HepG2 (cell line): Measurements from ENCODE around the gene PTPN5. TPM values are rescaled to one million over a fixed set of nuclear protein-coding genes. Genes with fewer than 3 reads are reported as not detected.
A peak's percentile ranks its signal among the peaks of the same experiment; 100 is the strongest.

Source experiments
- ATAC-seq: fragments of 200-7000 bp; cut with Tn5 transposase; 3 replicates; pipeline ENCODE4 v1.9.1; 2020; ENCODE audit warnings: mild to moderate bottlenecking, moderate library complexity
- BruUV-seq: library from RNA; stranded (reverse); fragments of 400-500 nt; replicated peaks from 2 replicates; lab custom pipeline; 2021; lab: Mats Ljungman, UMichigan
- CTCF ChIA-PET: fragments of 300-600 bp; formaldehyde crosslinking; extraction: SDS; loops from one replicate; lab custom pipeline; 2021; ENCODE audit warnings: low total read pairs, inconsistent platforms, low intra/inter-chr PET ratio; lab: Yijun Ruan, JAX
- POLR2A ChIA-PET: fragments of 350-600 bp; sonication (Branson Sonifier 250); formaldehyde crosslinking; loops from one replicate; lab custom pipeline; 2020; ENCODE audit warnings: antibody characterized with exemption, inconsistent platforms; lab: Yijun Ruan, JAX
- DNase-seq: peaks from one replicate; pipeline ENCODE4 v3.0.0-alpha.2; 2015; ENCODE audit warnings: low spot score
- FAIRE-seq: peaks from 3 replicates; lab custom pipeline; 2011; peaks lifted over from hg19 to GRCh38; lab: Jason Lieb, UNC
- H2AFZ ChIP-seq: one replicate; pipeline ENCODE4 v1.6.1; 2011; ENCODE audit warnings: low read length, inconsistent platforms
- H3K27ac ChIP-seq: fragments of 300-600 bp; 3 replicates; pipeline ENCODE4 v1.8.0; 2011; ENCODE audit warnings: mixed run types, mild to moderate bottlenecking, mixed read lengths, low read length, inconsistent platforms; ENCODE audit not compliant: insufficient read depth; ENCODE audit errors: extremely low read length
- H3K27me3 ChIP-seq, 2 experiments: fragments of 200-600 bp in 1 of 2; 2 replicates in 1 of 2; 3 replicates in 1 of 2; pipeline versions ENCODE4 v1.6.0 to v1.8.0; 2011; ENCODE audit warnings: low read length in 2 of 2, mild to moderate bottlenecking in 2 of 2, moderate library complexity in 2 of 2, inconsistent platforms in 1 of 2; ENCODE audit not compliant: insufficient read depth in 2 of 2, control insufficient read depth in 1 of 2
- H3K36me3 ChIP-seq, 2 experiments: fragments of 200-600 bp in 1 of 2; replicated peaks in 1 of 2; 2 replicates in 1 of 2; 3 replicates in 1 of 2; pipeline versions ENCODE4 v1.5.1 to v1.8.0; 2011; ENCODE audit warnings: low read length in 2 of 2, inconsistent platforms in 1 of 2; ENCODE audit not compliant: insufficient read depth in 2 of 2, control insufficient read depth in 1 of 2
- H3K4me1 ChIP-seq: 2 replicates; pipeline ENCODE4 v1.5.1; 2012; ENCODE audit warnings: low read length, inconsistent platforms; ENCODE audit not compliant: insufficient read depth
- H3K4me2 ChIP-seq: 2 replicates; pipeline ENCODE4 v1.6.0; 2011; ENCODE audit warnings: low read depth, low read length, inconsistent platforms
- H3K4me3 ChIP-seq, 3 experiments: fragments of 200-600 bp in 1 of 3; sonication (generic), shearing (Covaris generic) in 1 of 3; replicated peaks in 1 of 3; 2 replicates each; pipeline ENCODE4 v1.5.1; 2011 to 2016; ENCODE audit warnings: low read length in 3 of 3, inconsistent platforms in 2 of 3, low read depth in 2 of 3, mild to moderate bottlenecking in 2 of 3, control low read depth in 1 of 3, mixed read lengths in 1 of 3; ENCODE audit not compliant: insufficient read depth in 1 of 3
- H3K79me2 ChIP-seq: one replicate; pipeline ENCODE4 v1.6.1; 2011; ENCODE audit warnings: low read length, inconsistent platforms; ENCODE audit not compliant: insufficient read depth
- H3K9ac ChIP-seq: 2 replicates; pipeline ENCODE4 v1.6.0; 2011; ENCODE audit warnings: mild to moderate bottlenecking, low read depth, low read length, inconsistent platforms; ENCODE audit not compliant: insufficient read depth
- H3K9me3 ChIP-seq: 2 replicates; pipeline ENCODE4 v1.5.1; 2012; ENCODE audit warnings: mild to moderate bottlenecking, low read length
- H4K20me1 ChIP-seq: 2 replicates; pipeline ENCODE4 v1.6.0; 2011; ENCODE audit warnings: inconsistent platforms, mild to moderate bottlenecking, low read length, moderate library complexity; ENCODE audit not compliant: insufficient read depth
- CEBPB ChIP-seq: IDR thresholded peaks from 2 replicates; pipeline ENCODE4 v1.6.1; 2011; ENCODE audit warnings: low read depth, low read length, improper control_type of control experiment, borderline replicate concordance
- CEBPG ChIP-seq: IDR thresholded peaks from 2 replicates; pipeline ENCODE4 v1.6.1; 2016
- JARID2 ChIP-seq: sonication (generic); formaldehyde crosslinking; IDR thresholded peaks from 2 replicates; pipeline ENCODE4 v1.8.1; 2023; ENCODE audit warnings: missing genetic modification reagents, inconsistent platforms; ENCODE audit not compliant: insufficient replicate concordance
- ZNF567 ChIP-seq: sonication (generic); formaldehyde crosslinking; IDR thresholded peaks from 2 replicates; pipeline ENCODE4 v1.8.1; 2023; ENCODE audit warnings: mild to moderate bottlenecking, missing genetic modification reagents, borderline replicate concordance
- WGBS: methylation state at CpG from one replicate; pipeline ENCODE4 v1.1.6; 2017; ENCODE audit warnings: low lambda C conversion rate; 5-methylcytosine and 5-hydroxymethylcytosine counted together
- in situ Hi-C: cut with HindIII; loops from 2 replicates; pipeline ENCODE4 v1.10.0; 2017; ENCODE audit warnings: low pct_unique_long_range_greater_than_20kb; ENCODE audit not compliant: extremely low pct_ligation_motif_present
- intact Hi-C: fragments of 100-400 bp; cut with micrococcal nuclease; formaldehyde crosslinking; loops from one replicate; pipeline ENCODE4 v1.10.0; 2022; ENCODE audit not compliant: unreplicated experiment
- polyA plus RNA-seq, 8 experiments: library from polyadenylated mRNA; depleted of rRNA in 3 of 8; stranded (reverse) in 7 of 8; unstranded in 1 of 8; fragments of >200 nt; fragmentation: Illumina TruSeq in 4 of 8; extraction: Trizol in 4 of 8; gene quantifications; 2 replicates each; pipeline versions ENCODE4 v1.2.1 to v1.2.3, GENCODE V29; 2011 to 2016; ENCODE audit warnings: low read depth in 4 of 8, missing spikeins in 1 of 8, mixed read lengths in 1 of 8; ENCODE audit not compliant: insufficient read depth in 1 of 8
- total RNA-seq, 5 experiments: library from RNA; depleted of rRNA; stranded (reverse); fragments of >200 nt; fragmentation: Illumina TruSeq; extraction: Trizol; gene quantifications; 2 replicates each; pipeline ENCODE4 v1.2.3, GENCODE V29; 2016; ENCODE audit warnings: low read depth in 1 of 5
- TF ChIP-seq, protein P1 (sequence below): IDR thresholded peaks from 2 replicates; pipeline ENCODE4 v1.6.1; 2016; ENCODE audit warnings: low read depth, missing genetic modification reagents, missing compliant biosample characterization
- TF ChIP-seq, protein P2 (sequence below): sonication (generic); formaldehyde crosslinking; IDR thresholded peaks from 2 replicates; pipeline ENCODE4 v1.9.0; 2021; ENCODE audit warnings: missing genetic modification reagents, mild to moderate bottlenecking, borderline replicate concordance

PTPN5 gene
- total and polyA plus RNA-seq, 2 of the 13 experiments (the other 11 are each of a cell fraction or from before 2014, with no cell fraction given), result not detected

DNA sequence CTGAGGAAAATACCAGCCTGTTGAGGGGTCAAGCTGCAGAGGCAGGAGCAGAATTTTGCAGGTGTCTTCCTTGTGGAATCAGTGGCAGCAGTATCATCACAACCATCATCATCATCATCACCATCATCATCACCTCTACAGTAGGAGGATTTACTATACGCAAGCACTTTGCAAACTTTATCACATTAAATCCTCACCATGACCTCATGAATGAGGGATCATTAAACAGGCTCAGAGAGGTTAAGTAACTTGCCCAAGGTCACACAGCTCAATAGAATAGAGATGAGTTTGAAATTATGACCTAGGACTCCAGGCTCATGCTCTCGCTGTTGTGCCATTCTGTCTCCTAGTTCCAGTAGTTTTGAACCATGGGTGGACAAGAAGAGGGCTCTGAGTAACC is 25.6 kb downstream of the PTPN5 start (continued):
- TF ChIP-seq, protein P1, sequence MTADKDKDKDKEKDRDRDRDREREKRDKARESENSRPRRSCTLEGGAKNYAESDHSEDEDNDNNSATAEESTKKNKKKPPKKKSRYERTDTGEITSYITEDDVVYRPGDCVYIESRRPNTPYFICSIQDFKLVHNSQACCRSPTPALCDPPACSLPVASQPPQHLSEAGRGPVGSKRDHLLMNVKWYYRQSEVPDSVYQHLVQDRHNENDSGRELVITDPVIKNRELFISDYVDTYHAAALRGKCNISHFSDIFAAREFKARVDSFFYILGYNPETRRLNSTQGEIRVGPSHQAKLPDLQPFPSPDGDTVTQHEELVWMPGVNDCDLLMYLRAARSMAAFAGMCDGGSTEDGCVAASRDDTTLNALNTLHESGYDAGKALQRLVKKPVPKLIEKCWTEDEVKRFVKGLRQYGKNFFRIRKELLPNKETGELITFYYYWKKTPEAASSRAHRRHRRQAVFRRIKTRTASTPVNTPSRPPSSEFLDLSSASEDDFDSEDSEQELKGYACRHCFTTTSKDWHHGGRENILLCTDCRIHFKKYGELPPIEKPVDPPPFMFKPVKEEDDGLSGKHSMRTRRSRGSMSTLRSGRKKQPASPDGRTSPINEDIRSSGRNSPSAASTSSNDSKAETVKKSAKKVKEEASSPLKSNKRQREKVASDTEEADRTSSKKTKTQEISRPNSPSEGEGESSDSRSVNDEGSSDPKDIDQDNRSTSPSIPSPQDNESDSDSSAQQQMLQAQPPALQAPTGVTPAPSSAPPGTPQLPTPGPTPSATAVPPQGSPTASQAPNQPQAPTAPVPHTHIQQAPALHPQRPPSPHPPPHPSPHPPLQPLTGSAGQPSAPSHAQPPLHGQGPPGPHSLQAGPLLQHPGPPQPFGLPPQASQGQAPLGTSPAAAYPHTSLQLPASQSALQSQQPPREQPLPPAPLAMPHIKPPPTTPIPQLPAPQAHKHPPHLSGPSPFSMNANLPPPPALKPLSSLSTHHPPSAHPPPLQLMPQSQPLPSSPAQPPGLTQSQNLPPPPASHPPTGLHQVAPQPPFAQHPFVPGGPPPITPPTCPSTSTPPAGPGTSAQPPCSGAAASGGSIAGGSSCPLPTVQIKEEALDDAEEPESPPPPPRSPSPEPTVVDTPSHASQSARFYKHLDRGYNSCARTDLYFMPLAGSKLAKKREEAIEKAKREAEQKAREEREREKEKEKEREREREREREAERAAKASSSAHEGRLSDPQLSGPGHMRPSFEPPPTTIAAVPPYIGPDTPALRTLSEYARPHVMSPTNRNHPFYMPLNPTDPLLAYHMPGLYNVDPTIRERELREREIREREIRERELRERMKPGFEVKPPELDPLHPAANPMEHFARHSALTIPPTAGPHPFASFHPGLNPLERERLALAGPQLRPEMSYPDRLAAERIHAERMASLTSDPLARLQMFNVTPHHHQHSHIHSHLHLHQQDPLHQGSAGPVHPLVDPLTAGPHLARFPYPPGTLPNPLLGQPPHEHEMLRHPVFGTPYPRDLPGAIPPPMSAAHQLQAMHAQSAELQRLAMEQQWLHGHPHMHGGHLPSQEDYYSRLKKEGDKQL, result no peak

DNA sequence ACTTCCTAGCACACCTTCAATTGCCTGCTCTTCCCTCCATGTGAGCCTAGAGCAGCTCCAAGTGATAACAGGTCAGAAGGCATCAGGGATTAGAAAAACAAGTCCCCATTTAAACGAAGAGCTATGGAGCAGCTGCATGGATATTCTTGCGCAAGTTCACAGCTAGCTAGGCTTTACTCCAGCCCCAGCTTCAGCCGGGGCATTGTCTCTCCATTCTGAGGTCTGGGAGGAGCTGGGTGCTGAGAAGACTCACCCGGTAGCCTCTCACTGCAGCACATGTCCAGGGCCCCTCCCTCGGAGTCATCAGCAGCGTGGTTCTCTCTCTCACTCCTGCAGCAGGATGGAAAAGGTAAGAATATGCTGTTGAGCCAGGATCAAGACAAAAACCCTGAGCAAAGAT is 26.0 kb downstream of the PTPN5 start:
- POLR2A ChIA-PET, result no interaction called here
- no peak for DNase-seq
- Histone ChIP-seq H3K36me3 (no peaks in the 10 kb centered on the region), H3K4me3 (no peak overlapping the region), H3K9ac (no peak overlapping the region), H3K27me3 (peaks cover 0 to 3% of the 10 kb centered on the region in 2 experiments; a peak in 1 of 5 replicates), H3K27ac (no peak overlapping the region), H3K9me3 (no peaks in the 10 kb centered on the region), H3K79me2 (no peaks in the 10 kb centered on the region), H3K4me1 (peaks cover 15% of the 10 kb centered on the region), H2AFZ (no peak overlapping the region), H3K4me2 (no peak overlapping the region), H4K20me1 (no peaks in the 10 kb centered on the region)
- WGBS, result 9% methylated on average over 6 of the region's 6 CpGs
- TF ChIP-seq JARID2 (CRISPR knock-in tag) (no peak), CEBPG (CRISPR knock-in tag) (0 out of 2 replicates have a peak, but pooled peaks have one; percentile 32), CEBPB (peak; percentile 77), ZNF567 (no peak)
- TF ChIP-seq, protein P2, sequence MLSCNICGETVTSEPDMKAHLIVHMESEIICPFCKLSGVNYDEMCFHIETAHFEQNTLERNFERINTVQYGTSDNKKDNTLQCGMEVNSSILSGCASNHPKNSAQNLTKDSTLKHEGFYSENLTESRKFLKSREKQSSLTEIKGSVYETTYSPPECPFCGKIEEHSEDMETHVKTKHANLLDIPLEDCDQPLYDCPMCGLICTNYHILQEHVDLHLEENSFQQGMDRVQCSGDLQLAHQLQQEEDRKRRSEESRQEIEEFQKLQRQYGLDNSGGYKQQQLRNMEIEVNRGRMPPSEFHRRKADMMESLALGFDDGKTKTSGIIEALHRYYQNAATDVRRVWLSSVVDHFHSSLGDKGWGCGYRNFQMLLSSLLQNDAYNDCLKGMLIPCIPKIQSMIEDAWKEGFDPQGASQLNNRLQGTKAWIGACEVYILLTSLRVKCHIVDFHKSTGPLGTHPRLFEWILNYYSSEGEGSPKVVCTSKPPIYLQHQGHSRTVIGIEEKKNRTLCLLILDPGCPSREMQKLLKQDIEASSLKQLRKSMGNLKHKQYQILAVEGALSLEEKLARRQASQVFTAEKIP, result no peak
- intact Hi-C loops (loop anchor here (2.0 kb wide), 1 partner anchor 595 kb away; no protein-coding TSS in a partner anchor), in situ Hi-C loops (no loop called here)
- FAIRE-seq, result no peak
- CTCF ChIA-PET, result no interaction called here
- BruUV-seq, result no TSS peak
- ATAC-seq, result no peak
